ENCODE data around the gene DLG1. TPM values are rescaled to one million over a fixed set of nuclear protein-coding genes. Genes with fewer than 3 reads are reported as not detected.

The DLG1 gene
- total RNA-seq, 2 donors from 2014 or later: 115 to 124 TPM

DNA sequence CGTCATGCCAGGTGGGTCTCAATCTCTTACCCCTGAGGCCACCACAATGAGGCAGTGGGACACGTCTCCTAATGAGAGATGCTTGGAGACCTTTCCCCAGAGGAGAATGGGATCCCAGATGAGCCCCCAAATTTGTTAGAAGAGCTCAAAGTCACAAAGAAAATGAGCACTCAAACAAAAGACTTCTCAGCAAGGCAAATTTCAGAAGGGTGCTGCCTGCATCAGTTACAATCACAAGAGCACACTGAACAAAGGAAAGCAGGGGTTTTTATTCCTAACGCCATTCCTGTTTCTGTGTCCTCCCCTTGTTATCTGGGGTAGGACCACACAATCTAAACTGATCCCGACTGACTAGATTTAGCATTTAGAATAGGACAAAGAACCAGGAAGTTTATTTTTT lies 50.1 kb downstream of the DLG1 start:
- no peak for DNase-seq
- no peaks in the 10 kb centered on the region for H3K27me3 ChIP-seq
- H3K9me3 ChIP-seq: no peaks in the 10 kb centered on the region
- H3K27ac ChIP-seq: no peak overlapping the region
- H3K4me3 ChIP-seq: no peak overlapping the region
- intact Hi-C loops (cut with DNase I): no loop called here
- no peaks in the 10 kb centered on the region for H3K36me3 ChIP-seq
- H3K9ac ChIP-seq (ENCODE audit: low read depth in 2 of 2, low read length in 2 of 2): no peak overlapping the region
- H3K4me1 ChIP-seq: no peaks in the 10 kb centered on the region
- TF ChIP-seq CTCF (IDR thresholded peaks at IDR 0.05): no peak

GRCh38 chr3:197244751-197245150 lies 53.7 kb downstream of the DLG1 start:
- Histone ChIP-seq H3K27me3 (no peaks in the 10 kb centered on the region), H3K27ac (no peak overlapping the region), H3K9me3 (no peaks in the 10 kb centered on the region), H3K4me3 (no peak overlapping the region), H3K36me3 (no peaks in the 10 kb centered on the region), H3K9ac (ENCODE audit: low read depth in 2 of 2, low read length in 2 of 2) (no peak overlapping the region), H3K4me1 (no peaks in the 10 kb centered on the region)
- intact Hi-C loops (cut with DNase I): no loop called here
- TF ChIP-seq CTCF (IDR thresholded peaks at IDR 0.05): no peak
- no peak for DNase-seq

DNA sequence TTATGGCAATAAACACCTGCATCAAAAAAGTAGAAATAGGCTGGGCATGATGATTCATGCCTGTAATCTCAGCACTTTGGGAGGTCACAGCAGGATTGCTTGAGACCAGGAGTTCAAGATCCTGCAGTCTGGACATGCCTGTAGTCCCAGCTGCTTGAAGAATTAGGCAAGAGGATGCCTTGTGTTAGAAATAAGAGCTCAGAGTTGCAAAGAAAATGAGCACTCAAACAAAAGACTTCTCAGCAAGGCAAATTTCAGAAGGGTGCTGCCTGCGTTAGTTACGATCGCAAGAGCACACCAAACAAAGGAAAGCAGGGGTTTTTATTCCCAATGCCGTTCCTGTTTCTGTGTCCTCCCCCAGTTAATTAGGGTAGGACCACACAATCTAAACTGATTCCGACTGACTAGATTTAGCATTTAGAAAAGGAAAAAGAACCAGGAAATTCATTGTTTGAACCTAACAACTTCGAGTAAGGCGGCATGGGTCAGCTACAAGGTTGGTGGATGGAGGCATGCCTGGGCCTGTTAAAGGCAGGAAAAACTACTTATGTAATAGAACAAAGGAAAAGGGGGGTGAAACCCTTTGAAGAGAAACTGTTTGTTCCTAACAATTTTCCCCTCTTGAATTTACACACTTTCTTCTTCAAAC lies 55.5 kb downstream of the DLG1 start:
- no peak overlapping the region for H3K9ac ChIP-seq (ENCODE audit: low read depth in 2 of 2, low read length in 2 of 2)
- no peaks in the 10 kb centered on the region for H3K27me3 ChIP-seq
- TF ChIP-seq CTCF (IDR thresholded peaks at IDR 0.05): no peak
- no peaks in the 10 kb centered on the region for H3K36me3 ChIP-seq
- no peak overlapping the region for H3K4me3 ChIP-seq
- no peak for DNase-seq
- intact Hi-C loops (cut with DNase I): no loop called here
- no peaks in the 10 kb centered on the region for H3K4me1 ChIP-seq
- H3K27ac ChIP-seq: no peak overlapping the region
- H3K9me3 ChIP-seq: no peaks in the 10 kb centered on the region

GRCh38 chr3:197241173-197241572 lies 57.2 kb downstream of the DLG1 start:
- no peak overlapping the region for H3K9ac ChIP-seq (ENCODE audit: low read depth in 2 of 2, low read length in 2 of 2)
- intact Hi-C loops (cut with DNase I): no loop called here
- H3K4me1 ChIP-seq: no peaks in the 10 kb centered on the region
- no peaks in the 10 kb centered on the region for H3K27me3 ChIP-seq
- no peak for TF ChIP-seq CTCF (IDR thresholded peaks at IDR 0.05)
- H3K4me3 ChIP-seq: no peak overlapping the region
- H3K27ac ChIP-seq: no peak overlapping the region
- H3K9me3 ChIP-seq: no peaks in the 10 kb centered on the region
- DNase-seq: no peak
- H3K36me3 ChIP-seq: no peaks in the 10 kb centered on the region

DNA sequence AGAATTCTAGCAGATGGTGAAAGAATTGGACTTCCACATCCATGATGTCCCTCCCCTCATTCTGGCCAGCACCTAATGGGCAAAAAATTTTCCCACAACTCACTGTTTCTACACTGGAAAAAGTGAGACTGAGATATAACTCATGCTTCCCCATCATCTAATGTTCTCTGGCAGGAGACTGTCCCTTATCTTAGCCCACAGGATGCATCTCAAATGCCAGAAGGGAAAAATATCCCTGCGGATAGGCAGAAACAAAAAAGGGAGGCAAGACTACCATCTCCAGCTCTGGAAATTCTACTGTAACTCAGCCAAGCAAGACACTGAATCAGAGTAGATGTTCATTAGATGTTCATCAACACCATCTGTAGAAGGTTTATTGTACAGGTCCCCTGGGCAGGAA lies 58.6 kb downstream of the DLG1 start:
- H3K9me3 ChIP-seq: no peaks in the 10 kb centered on the region
- H3K4me1 ChIP-seq: no peaks in the 10 kb centered on the region
- no peak for TF ChIP-seq CTCF (IDR thresholded peaks at IDR 0.05)
- no peak overlapping the region for H3K27ac ChIP-seq
- intact Hi-C loops (cut with DNase I): no loop called here
- no peak for DNase-seq
- H3K27me3 ChIP-seq: no peaks in the 10 kb centered on the region
- no peak overlapping the region for H3K9ac ChIP-seq (ENCODE audit: low read depth in 2 of 2, low read length in 2 of 2)
- H3K4me3 ChIP-seq: no peak overlapping the region
- H3K36me3 ChIP-seq: no peaks in the 10 kb centered on the region
